Measurements from ENCODE around the gene BICDL2.
A peak's percentile ranks its signal among the peaks of the same experiment; 100 is the strongest.

Gene BICDL2

GRCh38 chr16:3047387-3047720, 10.6 kb upstream of the BICDL2 start:
- no peak; the same call in 2 of the 3 replicates for ATAC-seq
- TF ChIP-seq TSHZ2 (CRISPR knock-in tag; IDR thresholded peaks at IDR 0.05), result no peak
- TF ChIP-seq GLIS3 (CRISPR knock-in tag; IDR thresholded peaks at IDR 0.05), result no peak
- no peak for TF ChIP-seq CSDC2 (CRISPR knock-in tag; IDR thresholded peaks at IDR 0.05)

GRCh38 chr16:3046641-3047386, 10.1 kb upstream of the BICDL2 start:
- no peak for TF ChIP-seq ESRRG (CRISPR knock-in tag; IDR thresholded peaks at IDR 0.05)
- no peak for TF ChIP-seq ZC3H10 (CRISPR knock-in tag; IDR thresholded peaks at IDR 0.05)
- no peak for TF ChIP-seq TOX (CRISPR knock-in tag; IDR thresholded peaks at IDR 0.05; ENCODE audit: borderline replicate concordance)
- TF ChIP-seq PATZ1 (CRISPR knock-in tag; IDR thresholded peaks at IDR 0.05; ENCODE audit: borderline replicate concordance), result no peak
- TF ChIP-seq ISL1 (CRISPR knock-in tag; IDR thresholded peaks at IDR 0.05), result no peak
- TF ChIP-seq CREB5 (CRISPR knock-in tag; IDR thresholded peaks at IDR 0.05; ENCODE audit: low read depth), result no peak
- no peak for TF ChIP-seq ZFP30 (CRISPR knock-in tag; IDR thresholded peaks at IDR 0.05)
- TF ChIP-seq SNAI2 (CRISPR knock-in tag; IDR thresholded peaks at IDR 0.05), result no peak
- no peak for TF ChIP-seq BACH2 (CRISPR knock-in tag; IDR thresholded peaks at IDR 0.05; ENCODE audit: borderline replicate concordance)
- no peak for TF ChIP-seq OSR1 (CRISPR knock-in tag; IDR thresholded peaks at IDR 0.05)
- no peak for TF ChIP-seq PPARA (CRISPR knock-in tag; IDR thresholded peaks at IDR 0.05; ENCODE audit: borderline replicate concordance)
- no peak for TF ChIP-seq ZNF70 (CRISPR knock-in tag; IDR thresholded peaks at IDR 0.05)
- no peak for TF ChIP-seq CSRNP3 (CRISPR knock-in tag; IDR thresholded peaks at IDR 0.05)
- no peak; the same call in 2 of the 3 replicates for ATAC-seq

GRCh38 chr16:3045758-3046640, 9.3 kb upstream of the BICDL2 start, which contains the start of gene MMP25:
MMP25 (plus strand) TSS chr16:3046561; CDS start chr16:3046918, 357 bp downstream.
- TF ChIP-seq PPARA (CRISPR knock-in tag; IDR thresholded peaks at IDR 0.05; ENCODE audit: borderline replicate concordance), result no peak
- no peak for TF ChIP-seq ZFP3 (CRISPR knock-in tag; IDR thresholded peaks at IDR 0.05)
- TF ChIP-seq GLIS3 (CRISPR knock-in tag; IDR thresholded peaks at IDR 0.05), result no peak
- peak; percentile 50 for ATAC-seq

GRCh38 chr16:3044708-3045107, 8.0 kb upstream of the BICDL2 start:
- TF ChIP-seq TCF4 (CRISPR knock-in tag; IDR thresholded peaks at IDR 0.05; ENCODE audit: borderline replicate concordance) (no peak), TOX (CRISPR knock-in tag; IDR thresholded peaks at IDR 0.05; ENCODE audit: borderline replicate concordance) (no peak), BACH2 (CRISPR knock-in tag; IDR thresholded peaks at IDR 0.05; ENCODE audit: borderline replicate concordance) (no peak), ESRRG (CRISPR knock-in tag; IDR thresholded peaks at IDR 0.05) (no peak), OSR1 (CRISPR knock-in tag; IDR thresholded peaks at IDR 0.05) (no peak), ZNF565 (CRISPR knock-in tag; conservative IDR thresholded peaks at IDR 0.05; ENCODE audit: low read depth) (no peak), CREB5 (CRISPR knock-in tag; IDR thresholded peaks at IDR 0.05; ENCODE audit: low read depth) (no peak), CSRNP3 (CRISPR knock-in tag; IDR thresholded peaks at IDR 0.05) (no peak), SNAI2 (CRISPR knock-in tag; IDR thresholded peaks at IDR 0.05) (no peak), CSDC2 (CRISPR knock-in tag; IDR thresholded peaks at IDR 0.05) (no peak), ARNTL (CRISPR knock-in tag; IDR thresholded peaks at IDR 0.05; ENCODE audit: borderline replicate concordance, low read depth) (no peak), ZFP3 (CRISPR knock-in tag; IDR thresholded peaks at IDR 0.05) (no peak), PATZ1 (CRISPR knock-in tag; IDR thresholded peaks at IDR 0.05; ENCODE audit: borderline replicate concordance) (no peak)
- ATAC-seq, result no peak

Data from SK-N-SH treated with all-trans-retinoic acid at 6 μM for 48 hours (cell line).